Measurements from ENCODE around the gene OOSP4B.

Gene OOSP4B

DNA sequence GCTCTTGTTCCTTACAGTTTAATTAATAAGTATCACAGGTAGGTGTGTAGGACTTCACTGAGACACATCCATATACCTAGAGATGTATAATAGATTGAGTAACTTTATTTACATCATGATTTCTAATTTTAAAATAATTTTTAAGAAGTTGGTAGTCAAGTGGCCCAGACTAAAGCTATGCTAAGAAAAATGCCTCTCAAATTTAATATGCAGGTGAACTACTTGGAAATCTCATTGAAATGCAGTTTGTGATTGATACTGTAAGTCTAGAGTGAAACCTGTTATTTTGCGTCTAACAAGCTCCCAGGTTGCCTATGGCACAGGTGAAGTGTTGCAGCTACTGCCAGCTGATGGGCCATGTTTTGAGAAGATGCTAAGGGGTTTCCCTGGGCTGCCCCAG is at the start of gene OOSP4B:
Gene OOSP4B, plus strand, starts transcription at position 301 of the 400 bp plus-strand sequence.
- H2AFZ ChIP-seq (ENCODE audit: low read length), result no peak within 1 kb of the TSS
- no peaks in the 10 kb centered on the region for H3K36me3 ChIP-seq (replicated peaks; ENCODE audit: insufficient read depth, low read length)
- H3K4me1 ChIP-seq (ENCODE audit: low read length), result no peaks in the 10 kb centered on the region
- H3K27me3 ChIP-seq (replicated peaks; ENCODE audit: insufficient read depth, low read length), result no peaks in the 10 kb centered on the region
- H3K9ac ChIP-seq (ENCODE audit: low read length), result no peak within 1 kb of the TSS
- DNase-seq, result no peak
- no peaks in the 10 kb centered on the region for H3K9me3 ChIP-seq (replicated peaks; ENCODE audit: insufficient read depth, low read length)
- H4K20me1 ChIP-seq (ENCODE audit: insufficient read depth, low read length), result no peaks in the 10 kb centered on the region
- no peaks in the 10 kb centered on the region for H3K9me2 ChIP-seq (replicated peaks; ENCODE audit: insufficient read depth, low read length)
- no peak within 1 kb of the TSS for H3K27ac ChIP-seq (ENCODE audit: low read length)
- no peak for TF ChIP-seq EZH2 (optimal IDR thresholded peaks at IDR 0.05; ENCODE audit: low read depth, low read length)
- no peak for TF ChIP-seq EZH2phosphoT487 (IDR thresholded peaks at IDR 0.05; ENCODE audit: low read length)
- TF ChIP-seq, protein P1, sequence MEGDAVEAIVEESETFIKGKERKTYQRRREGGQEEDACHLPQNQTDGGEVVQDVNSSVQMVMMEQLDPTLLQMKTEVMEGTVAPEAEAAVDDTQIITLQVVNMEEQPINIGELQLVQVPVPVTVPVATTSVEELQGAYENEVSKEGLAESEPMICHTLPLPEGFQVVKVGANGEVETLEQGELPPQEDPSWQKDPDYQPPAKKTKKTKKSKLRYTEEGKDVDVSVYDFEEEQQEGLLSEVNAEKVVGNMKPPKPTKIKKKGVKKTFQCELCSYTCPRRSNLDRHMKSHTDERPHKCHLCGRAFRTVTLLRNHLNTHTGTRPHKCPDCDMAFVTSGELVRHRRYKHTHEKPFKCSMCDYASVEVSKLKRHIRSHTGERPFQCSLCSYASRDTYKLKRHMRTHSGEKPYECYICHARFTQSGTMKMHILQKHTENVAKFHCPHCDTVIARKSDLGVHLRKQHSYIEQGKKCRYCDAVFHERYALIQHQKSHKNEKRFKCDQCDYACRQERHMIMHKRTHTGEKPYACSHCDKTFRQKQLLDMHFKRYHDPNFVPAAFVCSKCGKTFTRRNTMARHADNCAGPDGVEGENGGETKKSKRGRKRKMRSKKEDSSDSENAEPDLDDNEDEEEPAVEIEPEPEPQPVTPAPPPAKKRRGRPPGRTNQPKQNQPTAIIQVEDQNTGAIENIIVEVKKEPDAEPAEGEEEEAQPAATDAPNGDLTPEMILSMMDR (IDR thresholded peaks at IDR 0.05; ENCODE audit: low read length), result no peak
- no peak within 1 kb of the TSS for H3K4me2 ChIP-seq (ENCODE audit: low read depth, low read length)
- no peaks in the 10 kb centered on the region for H3F3A ChIP-seq (ENCODE audit: insufficient read depth, low read length)
- no peak within 1 kb of the TSS for H3K4me3 ChIP-seq (ENCODE audit: low read length)
- no peaks in the 10 kb centered on the region for H3K79me2 ChIP-seq (ENCODE audit: low read length)

DNA sequence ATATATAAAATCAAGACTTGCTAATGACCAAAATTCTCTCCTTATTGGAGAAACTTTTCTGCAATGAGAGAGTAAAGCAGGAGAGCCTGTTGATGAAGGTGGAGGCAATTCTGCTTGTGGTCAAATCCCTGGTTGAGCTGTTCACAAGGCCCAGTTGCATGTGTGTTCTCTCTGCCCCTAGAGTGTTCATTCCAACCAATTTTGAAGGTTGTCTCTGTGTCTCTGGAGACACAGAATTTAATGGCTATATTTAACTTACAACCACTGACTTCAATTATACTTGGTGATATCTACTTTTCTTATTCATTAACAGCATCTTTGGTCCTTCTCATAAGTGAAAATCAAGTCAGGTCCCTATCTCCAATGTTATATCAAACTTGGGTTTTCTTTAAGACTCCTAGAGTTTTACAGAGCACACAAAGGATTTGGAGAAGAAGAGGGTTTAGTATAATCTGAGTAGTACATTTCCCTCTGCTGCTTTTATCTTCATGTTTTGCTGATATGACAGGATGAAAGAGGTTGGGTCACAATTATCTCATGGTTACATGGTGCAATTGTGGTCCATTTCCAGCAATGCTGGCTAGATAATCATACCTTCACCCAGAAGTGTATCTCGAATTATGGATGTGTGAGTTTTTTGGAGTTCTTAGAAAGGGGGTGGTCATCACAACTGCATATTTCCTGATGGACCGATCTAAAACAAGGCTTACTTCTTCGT is 49.1 kb upstream of the OOSP4B start:
- H3K27ac ChIP-seq (ENCODE audit: low read length), result no peak overlapping the region
- H3K9me2 ChIP-seq (replicated peaks; ENCODE audit: insufficient read depth, low read length), result no peaks in the 10 kb centered on the region
- no peaks in the 10 kb centered on the region for H4K20me1 ChIP-seq (ENCODE audit: insufficient read depth, low read length)
- H3K9ac ChIP-seq (ENCODE audit: low read length), result no peak overlapping the region
- no peaks in the 10 kb centered on the region for H3F3A ChIP-seq (ENCODE audit: insufficient read depth, low read length)
- no peaks in the 10 kb centered on the region for H3K27me3 ChIP-seq (replicated peaks; ENCODE audit: insufficient read depth, low read length)
- H3K4me1 ChIP-seq (ENCODE audit: low read length), result no peaks in the 10 kb centered on the region
- no peaks in the 10 kb centered on the region for H3K36me3 ChIP-seq (replicated peaks; ENCODE audit: insufficient read depth, low read length)
- no peak for DNase-seq
- no peak overlapping the region for H3K4me2 ChIP-seq (ENCODE audit: low read depth, low read length)
- H2AFZ ChIP-seq (ENCODE audit: low read length), result no peak overlapping the region
- TF ChIP-seq EZH2 (optimal IDR thresholded peaks at IDR 0.05; ENCODE audit: low read depth, low read length) (no peak), EZH2phosphoT487 (IDR thresholded peaks at IDR 0.05; ENCODE audit: low read length) (no peak)
- TF ChIP-seq, protein P1 (IDR thresholded peaks at IDR 0.05; ENCODE audit: low read length), result no peak
- H3K9me3 ChIP-seq (replicated peaks; ENCODE audit: insufficient read depth, low read length), result no peaks in the 10 kb centered on the region
- H3K79me2 ChIP-seq (ENCODE audit: low read length), result no peaks in the 10 kb centered on the region
- H3K4me3 ChIP-seq (ENCODE audit: low read length), result no peak overlapping the region

DNA sequence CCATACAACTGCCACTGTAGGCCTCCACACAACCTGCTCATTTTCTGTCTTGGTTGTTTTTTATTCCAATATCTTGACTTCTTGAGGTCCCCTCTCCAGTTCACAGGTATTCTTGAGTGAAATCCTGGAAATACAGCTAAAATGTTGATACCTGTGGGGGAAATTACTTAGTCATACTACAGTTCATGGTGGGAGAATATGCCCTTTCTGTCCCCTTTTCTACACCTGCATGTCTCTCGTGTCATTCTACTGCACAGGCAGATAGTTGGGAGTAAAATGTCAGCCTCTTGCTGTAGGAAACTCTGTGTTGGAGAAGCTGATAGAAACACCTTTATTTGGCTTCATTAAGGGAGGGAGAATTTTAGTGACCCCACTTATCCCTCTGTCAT is 48.6 kb upstream of the OOSP4B start:
- Histone ChIP-seq H4K20me1 (ENCODE audit: insufficient read depth, low read length) (no peaks in the 10 kb centered on the region), H3K79me2 (ENCODE audit: low read length) (no peaks in the 10 kb centered on the region), H3K9me3 (replicated peaks; ENCODE audit: insufficient read depth, low read length) (no peaks in the 10 kb centered on the region), H3K27ac (ENCODE audit: low read length) (no peak overlapping the region), H3K4me2 (ENCODE audit: low read depth, low read length) (no peak overlapping the region), H3K36me3 (replicated peaks; ENCODE audit: insufficient read depth, low read length) (no peaks in the 10 kb centered on the region), H3F3A (ENCODE audit: insufficient read depth, low read length) (no peaks in the 10 kb centered on the region), H3K27me3 (replicated peaks; ENCODE audit: insufficient read depth, low read length) (no peaks in the 10 kb centered on the region), H2AFZ (ENCODE audit: low read length) (no peak overlapping the region), H3K9ac (ENCODE audit: low read length) (no peak overlapping the region), H3K9me2 (replicated peaks; ENCODE audit: insufficient read depth, low read length) (no peaks in the 10 kb centered on the region), H3K4me1 (ENCODE audit: low read length) (no peaks in the 10 kb centered on the region), H3K4me3 (ENCODE audit: low read length) (no peak overlapping the region)
- TF ChIP-seq EZH2 (optimal IDR thresholded peaks at IDR 0.05; ENCODE audit: low read depth, low read length) (no peak), EZH2phosphoT487 (IDR thresholded peaks at IDR 0.05; ENCODE audit: low read length) (no peak)
- TF ChIP-seq, protein P1 (IDR thresholded peaks at IDR 0.05; ENCODE audit: low read length), result no peak
- DNase-seq, result no peak

All from MM.1S (cell line).